ENCODE data around the gene ITPK1. TPM values are rescaled to one million over a fixed set of nuclear protein-coding genes. Genes with fewer than 3 reads are reported as not detected.

The ITPK1 gene
- total and polyA plus RNA-seq, 2 experiments from 2014 or later, result 35.9 to 101 TPM

- no peak for TF ChIP-seq CTCF (conservative IDR thresholded peaks at IDR 0.05; ENCODE audit: low read depth in 2 of 2)
Measured at GRCh38 chr14:93156693-93157369, 41.1 kb upstream of the ITPK1 start (continued).

GRCh38 chr14:93155667-93156066, 39.9 kb upstream of the ITPK1 start:
- no peak for ATAC-seq
- H3K27ac ChIP-seq (ENCODE audit: low read depth), result no peak overlapping the region
- Mint-ChIP-seq H3K27me3 (ENCODE audit: insufficient read depth, low read depth, poor library complexity) (peaks cover 12% of the 10 kb centered on the region), H3K36me3 (ENCODE audit: low read depth) (no peaks in the 10 kb centered on the region), H3K27ac (no peak overlapping the region), H3K9me3 (no peaks in the 10 kb centered on the region), H3K4me3 (no peak overlapping the region), H3K4me1 (peaks cover 6% of the 10 kb centered on the region)
- no peaks in the 10 kb centered on the region for H3K27me3 ChIP-seq (ENCODE audit: insufficient read depth)
- H3K79me2 ChIP-seq (replicated peaks; ENCODE audit: insufficient read depth), result no peaks in the 10 kb centered on the region
- H3K36me3 ChIP-seq (ENCODE audit: insufficient read depth), result no peaks in the 10 kb centered on the region
- H4K20me1 ChIP-seq (replicated peaks; ENCODE audit: insufficient read depth), result no peaks in the 10 kb centered on the region
- no peaks in the 10 kb centered on the region for H3F3A ChIP-seq (replicated peaks; ENCODE audit: low read depth)
- DNase-seq (ENCODE audit: low spot score), result no peak
- H3K4me3 ChIP-seq, result no peak overlapping the region
- H3K4me1 ChIP-seq (ENCODE audit: insufficient read depth), result peaks cover 4% of the 10 kb centered on the region; the same call in 1 of the 2 replicates
- H3K9me2 ChIP-seq (ENCODE audit: insufficient read depth), result no peaks in the 10 kb centered on the region
- H2AFZ ChIP-seq, result no peak overlapping the region
- H3K4me2 ChIP-seq, result no peak overlapping the region
- TF ChIP-seq ZNF114 (CRISPR knock-in tag; IDR thresholded peaks at IDR 0.05) (no peak), REST (IDR thresholded peaks at IDR 0.05; ENCODE audit: unreplicated experiment) (no peak), ETS1 (IDR thresholded peaks at IDR 0.05) (no peak), STAT1 (IDR thresholded peaks at IDR 0.05; ENCODE audit: unreplicated experiment) (no peak), JUNB (IDR thresholded peaks at IDR 0.05; ENCODE audit: unreplicated experiment) (no peak), CREB1 (CRISPR knock-in tag; IDR thresholded peaks at IDR 0.05; ENCODE audit: low read depth) (no peak), ZNF331 (CRISPR knock-in tag; IDR thresholded peaks at IDR 0.05; ENCODE audit: low read depth) (no peak), EZH2phosphoT487 (IDR thresholded peaks at IDR 0.05; ENCODE audit: unreplicated experiment) (no peak), POLR2AphosphoS5 (IDR thresholded peaks at IDR 0.05; ENCODE audit: low read depth) (no peak), ZNF462 (CRISPR knock-in tag; IDR thresholded peaks at IDR 0.05) (no peak), NANOG (IDR thresholded peaks at IDR 0.05; ENCODE audit: borderline replicate concordance) (no peak), EZH2 (IDR thresholded peaks at IDR 0.05; ENCODE audit: low read depth, unreplicated experiment) (no peak)

Data from GM23338 (cell line).